ENCODE results near the gene DDRGK1.

DNA sequence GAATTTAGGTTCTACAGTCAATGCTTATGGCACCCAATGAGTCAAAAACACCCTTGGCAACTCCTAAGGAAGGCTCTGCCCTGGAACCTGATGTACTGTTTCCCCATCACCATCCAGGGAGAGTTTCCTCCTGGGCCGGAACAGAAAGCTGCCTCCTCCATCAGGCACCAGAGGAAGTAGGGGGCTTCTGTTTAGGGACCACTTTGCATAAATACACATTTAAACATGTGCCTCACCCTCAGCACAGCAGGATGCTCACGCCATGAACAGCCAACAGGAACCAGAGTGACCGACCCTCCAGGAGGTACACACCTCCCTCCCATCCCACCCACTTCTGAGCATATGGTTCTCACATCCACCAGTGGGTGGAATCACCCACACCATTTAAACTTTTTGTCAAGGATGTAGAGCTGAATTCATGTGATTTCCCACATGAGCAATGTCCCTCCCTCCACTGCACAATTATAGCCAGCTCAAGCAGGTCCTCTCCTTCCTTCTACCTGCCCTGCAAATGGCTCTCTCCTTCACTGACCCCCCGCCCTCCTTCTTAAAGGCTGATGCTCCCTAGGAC is 14.8 kb downstream of the DDRGK1 start:
- TF ChIP-seq POLR2AphosphoS5 (IDR thresholded peaks at IDR 0.05; ENCODE audit: low read depth, low read length) (no peak), SIN3A (IDR thresholded peaks at IDR 0.05; ENCODE audit: borderline replicate concordance, insufficient read depth, low read length) (no peak), TAF1 (IDR thresholded peaks at IDR 0.05; ENCODE audit: borderline replicate concordance, insufficient read depth, low read length) (no peak)
- TF ChIP-seq, protein P1, sequence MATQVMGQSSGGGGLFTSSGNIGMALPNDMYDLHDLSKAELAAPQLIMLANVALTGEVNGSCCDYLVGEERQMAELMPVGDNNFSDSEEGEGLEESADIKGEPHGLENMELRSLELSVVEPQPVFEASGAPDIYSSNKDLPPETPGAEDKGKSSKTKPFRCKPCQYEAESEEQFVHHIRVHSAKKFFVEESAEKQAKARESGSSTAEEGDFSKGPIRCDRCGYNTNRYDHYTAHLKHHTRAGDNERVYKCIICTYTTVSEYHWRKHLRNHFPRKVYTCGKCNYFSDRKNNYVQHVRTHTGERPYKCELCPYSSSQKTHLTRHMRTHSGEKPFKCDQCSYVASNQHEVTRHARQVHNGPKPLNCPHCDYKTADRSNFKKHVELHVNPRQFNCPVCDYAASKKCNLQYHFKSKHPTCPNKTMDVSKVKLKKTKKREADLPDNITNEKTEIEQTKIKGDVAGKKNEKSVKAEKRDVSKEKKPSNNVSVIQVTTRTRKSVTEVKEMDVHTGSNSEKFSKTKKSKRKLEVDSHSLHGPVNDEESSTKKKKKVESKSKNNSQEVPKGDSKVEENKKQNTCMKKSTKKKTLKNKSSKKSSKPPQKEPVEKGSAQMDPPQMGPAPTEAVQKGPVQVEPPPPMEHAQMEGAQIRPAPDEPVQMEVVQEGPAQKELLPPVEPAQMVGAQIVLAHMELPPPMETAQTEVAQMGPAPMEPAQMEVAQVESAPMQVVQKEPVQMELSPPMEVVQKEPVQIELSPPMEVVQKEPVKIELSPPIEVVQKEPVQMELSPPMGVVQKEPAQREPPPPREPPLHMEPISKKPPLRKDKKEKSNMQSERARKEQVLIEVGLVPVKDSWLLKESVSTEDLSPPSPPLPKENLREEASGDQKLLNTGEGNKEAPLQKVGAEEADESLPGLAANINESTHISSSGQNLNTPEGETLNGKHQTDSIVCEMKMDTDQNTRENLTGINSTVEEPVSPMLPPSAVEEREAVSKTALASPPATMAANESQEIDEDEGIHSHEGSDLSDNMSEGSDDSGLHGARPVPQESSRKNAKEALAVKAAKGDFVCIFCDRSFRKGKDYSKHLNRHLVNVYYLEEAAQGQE (IDR thresholded peaks at IDR 0.05; ENCODE audit: insufficient read depth in 1 of 2, low read depth in 2 of 2, low read length in 2 of 2): no peak

Data from PFSK-1 (cell line).